ENCODE results near the gene LGR4. TPM values are rescaled to one million over a fixed set of nuclear protein-coding genes. Genes with fewer than 3 reads are reported as not detected.
"Not testable (repeated sequence)": the region's sequence is repeated elsewhere in the genome, so short reads cannot be mapped to it uniquely, and the experiment has no call there.

The LGR4 gene
- total and polyA plus RNA-seq, 2 donors (not counting 1 experiment from before 2014, with no cell fraction given): 0.92 to 3.3 TPM

DNA sequence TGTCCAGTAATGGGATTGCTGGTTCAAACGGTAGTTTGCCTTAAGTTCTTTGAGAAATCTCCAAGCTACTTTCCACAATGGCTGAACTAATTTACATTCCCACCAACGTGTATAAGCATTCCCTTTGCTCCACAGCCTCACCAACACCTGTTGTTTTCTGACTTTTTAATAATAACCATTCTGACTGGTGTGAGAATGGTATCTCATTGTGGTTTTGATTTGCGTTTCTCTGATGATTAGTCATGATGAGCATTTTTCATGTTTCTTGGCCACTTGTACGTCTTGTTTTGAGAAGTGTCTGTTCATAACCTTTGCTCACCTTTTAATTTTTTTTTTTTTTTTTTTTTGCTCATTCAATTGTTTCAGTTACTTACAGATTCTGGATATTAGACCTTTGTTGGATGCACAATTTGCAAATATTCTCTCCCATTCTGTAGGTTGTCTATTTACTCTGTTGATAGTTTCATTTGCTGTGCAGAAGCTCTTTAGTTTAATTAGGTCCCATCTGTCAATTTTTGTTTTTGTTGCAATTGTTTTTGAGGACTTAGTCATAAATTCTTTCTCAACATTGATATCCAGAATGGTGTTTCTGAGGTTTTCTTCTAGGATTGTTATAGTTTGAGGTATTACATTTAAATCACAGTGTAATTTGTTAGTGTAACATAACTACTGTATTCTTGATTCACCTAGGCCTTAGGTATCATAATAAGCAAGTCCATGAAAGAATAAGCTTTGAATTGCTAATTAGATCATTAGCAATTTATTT, 142.5 kb downstream of the LGR4 start:
- Histone ChIP-seq H3K27ac (ENCODE audit: low read length in 2 of 2) (no peak overlapping the region), H3K36me3 (replicated peaks in 1 of 2; ENCODE audit: control extremely low read depth in 1 of 2, control insufficient read depth in 1 of 2, extremely low read depth in 1 of 2, insufficient read depth in 2 of 2, low read length in 1 of 2) (no peaks in the 10 kb centered on the region), H2AFZ (ENCODE audit: insufficient read depth, low read depth, low read length, poor library complexity, severe bottlenecking) (no peak overlapping the region), H3K27me3 (replicated peaks in 1 of 4; ENCODE audit: control extremely low read depth in 1 of 4, control insufficient read depth in 3 of 4, insufficient read depth in 4 of 4, low read length in 3 of 4) (no peaks in the 10 kb centered on the region), H3K9ac (ENCODE audit: low read length) (no peak overlapping the region), H3K4me3 (ENCODE audit: control extremely low read depth in 1 of 5, extremely low read depth in 1 of 5, insufficient read depth in 1 of 5, low read depth in 2 of 5, low read length in 4 of 5) (no peak overlapping the region), H3K4me2 (replicated peaks; ENCODE audit: low read depth, low read length, poor library complexity, severe bottlenecking) (no peak overlapping the region), H3K79me2 (ENCODE audit: control insufficient read depth, insufficient read depth, low read length) (no peaks in the 10 kb centered on the region), H3K9me3 (ENCODE audit: control extremely low read depth in 1 of 3, control insufficient read depth in 2 of 3, insufficient read depth in 1 of 3, low read length in 2 of 3) (no peaks in the 10 kb centered on the region), H4K20me1 (ENCODE audit: control insufficient read depth, insufficient read depth, low read length, poor library complexity, severe bottlenecking) (no peaks in the 10 kb centered on the region), H3K4me1 (ENCODE audit: control insufficient read depth in 2 of 2, insufficient read depth in 2 of 2, low read length in 2 of 2) (no peaks in the 10 kb centered on the region)
- Mint-ChIP-seq H3K4me3 (no peak overlapping the region), H3K4me1 (no peaks in the 10 kb centered on the region), H3K27ac (no peak overlapping the region), H3K9me3 (ENCODE audit: insufficient read depth) (peaks cover 5% of the 10 kb centered on the region), H3K27me3 (no peaks in the 10 kb centered on the region)
- no peak for ATAC-seq (ENCODE audit: low read depth)
- ChIA-PET CTCF (no interaction called here), POLR2A (no interaction called here)
- no peak for TF ChIP-seq EZH2 (IDR thresholded peaks at IDR 0.05; ENCODE audit: borderline replicate concordance, insufficient read depth, low read depth, low read length, poor library complexity, severe bottlenecking)
- TF ChIP-seq, protein P1, sequence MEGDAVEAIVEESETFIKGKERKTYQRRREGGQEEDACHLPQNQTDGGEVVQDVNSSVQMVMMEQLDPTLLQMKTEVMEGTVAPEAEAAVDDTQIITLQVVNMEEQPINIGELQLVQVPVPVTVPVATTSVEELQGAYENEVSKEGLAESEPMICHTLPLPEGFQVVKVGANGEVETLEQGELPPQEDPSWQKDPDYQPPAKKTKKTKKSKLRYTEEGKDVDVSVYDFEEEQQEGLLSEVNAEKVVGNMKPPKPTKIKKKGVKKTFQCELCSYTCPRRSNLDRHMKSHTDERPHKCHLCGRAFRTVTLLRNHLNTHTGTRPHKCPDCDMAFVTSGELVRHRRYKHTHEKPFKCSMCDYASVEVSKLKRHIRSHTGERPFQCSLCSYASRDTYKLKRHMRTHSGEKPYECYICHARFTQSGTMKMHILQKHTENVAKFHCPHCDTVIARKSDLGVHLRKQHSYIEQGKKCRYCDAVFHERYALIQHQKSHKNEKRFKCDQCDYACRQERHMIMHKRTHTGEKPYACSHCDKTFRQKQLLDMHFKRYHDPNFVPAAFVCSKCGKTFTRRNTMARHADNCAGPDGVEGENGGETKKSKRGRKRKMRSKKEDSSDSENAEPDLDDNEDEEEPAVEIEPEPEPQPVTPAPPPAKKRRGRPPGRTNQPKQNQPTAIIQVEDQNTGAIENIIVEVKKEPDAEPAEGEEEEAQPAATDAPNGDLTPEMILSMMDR (IDR thresholded peaks at IDR 0.05): no peak
- intact Hi-C loops (cut with micrococcal nuclease): no loop called here
- no peak for DNase-seq
- WGBS (ENCODE audit: insufficient coverage): no CpG with 5 or more reads among the region's 4 CpGs

DNA sequence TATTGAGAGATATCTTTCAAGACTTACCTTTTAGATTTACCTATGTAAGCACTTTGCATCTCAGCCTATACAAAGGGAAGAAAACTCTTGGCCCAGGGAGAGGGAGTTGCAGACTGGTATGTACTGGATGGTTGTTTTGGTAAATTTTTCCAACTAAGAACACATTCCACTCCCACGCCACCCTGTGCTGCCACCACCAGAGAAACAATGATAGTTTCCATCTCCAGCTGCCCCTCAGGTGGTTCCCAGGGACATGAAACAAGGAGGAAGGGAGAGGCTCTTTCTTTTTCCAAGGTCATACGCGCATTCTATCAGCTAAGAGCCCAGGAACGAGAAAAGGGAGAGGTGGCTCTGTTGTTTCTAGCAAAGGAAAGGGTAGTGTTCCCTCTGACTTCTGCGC, 144.0 kb downstream of the LGR4 start:
- Histone ChIP-seq H4K20me1 (ENCODE audit: control insufficient read depth, insufficient read depth, low read length, poor library complexity, severe bottlenecking) (no peaks in the 10 kb centered on the region), H3K4me1 (ENCODE audit: control insufficient read depth in 2 of 2, insufficient read depth in 2 of 2, low read length in 2 of 2) (no peaks in the 10 kb centered on the region), H3K9ac (ENCODE audit: low read length) (no peak overlapping the region), H3K79me2 (ENCODE audit: control insufficient read depth, insufficient read depth, low read length) (no peaks in the 10 kb centered on the region), H3K27me3 (replicated peaks in 1 of 4; ENCODE audit: control extremely low read depth in 1 of 4, control insufficient read depth in 3 of 4, insufficient read depth in 4 of 4, low read length in 3 of 4) (no peaks in the 10 kb centered on the region), H2AFZ (ENCODE audit: insufficient read depth, low read depth, low read length, poor library complexity, severe bottlenecking) (no peak overlapping the region), H3K36me3 (replicated peaks in 1 of 2; ENCODE audit: control extremely low read depth in 1 of 2, control insufficient read depth in 1 of 2, extremely low read depth in 1 of 2, insufficient read depth in 2 of 2, low read length in 1 of 2) (no peaks in the 10 kb centered on the region), H3K9me3 (ENCODE audit: control extremely low read depth in 1 of 3, control insufficient read depth in 2 of 3, insufficient read depth in 1 of 3, low read length in 2 of 3) (no peaks in the 10 kb centered on the region), H3K4me3 (ENCODE audit: control extremely low read depth in 1 of 5, extremely low read depth in 1 of 5, insufficient read depth in 1 of 5, low read depth in 2 of 5, low read length in 4 of 5) (no peak overlapping the region), H3K27ac (ENCODE audit: low read length in 2 of 2) (no peak overlapping the region), H3K4me2 (replicated peaks; ENCODE audit: low read depth, low read length, poor library complexity, severe bottlenecking) (no peak overlapping the region)
- 100% methylated on average over 3 of the region's 5 CpGs for WGBS (ENCODE audit: insufficient coverage)
- peaks cover 5% of the 10 kb centered on the region for H3K9me3 Mint-ChIP-seq (ENCODE audit: insufficient read depth)
- no peak overlapping the region for H3K4me3 Mint-ChIP-seq
- ChIA-PET CTCF (no interaction called here), POLR2A (no interaction called here)
- TF ChIP-seq, protein P1 (IDR thresholded peaks at IDR 0.05): no peak
- no peak for TF ChIP-seq EZH2 (IDR thresholded peaks at IDR 0.05; ENCODE audit: borderline replicate concordance, insufficient read depth, low read depth, low read length, poor library complexity, severe bottlenecking)
- ATAC-seq (ENCODE audit: low read depth) (no peak), DNase-seq (no peak)
- H3K4me1 Mint-ChIP-seq: no peaks in the 10 kb centered on the region
- no peaks in the 10 kb centered on the region for H3K27me3 Mint-ChIP-seq
- intact Hi-C loops (cut with micrococcal nuclease): no loop called here
- no peak overlapping the region for H3K27ac Mint-ChIP-seq

DNA sequence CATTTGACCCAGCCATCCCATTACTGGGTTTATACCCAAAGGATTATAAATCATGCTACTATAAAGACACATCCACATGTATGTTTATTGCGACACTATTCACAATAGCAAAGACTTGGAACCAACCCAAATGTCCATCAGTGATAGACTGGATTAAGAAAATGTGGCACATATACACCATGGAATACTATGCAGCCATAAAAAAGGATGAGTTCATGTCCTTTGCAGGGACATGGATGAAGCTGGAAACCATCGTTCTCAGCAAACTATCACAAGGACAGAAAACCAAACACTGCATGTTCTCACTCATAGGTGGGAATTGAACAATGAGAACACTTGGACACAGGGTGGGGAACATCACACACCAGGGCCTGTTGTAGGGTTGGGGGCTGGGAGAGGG, 145.5 kb downstream of the LGR4 start:
- ATAC-seq (ENCODE audit: low read depth); H3K4me3 Mint-ChIP-seq; H2AFZ ChIP-seq (ENCODE audit: insufficient read depth, low read depth, low read length, poor library complexity, severe bottlenecking); H3K4me1 Mint-ChIP-seq; H3K27me3 Mint-ChIP-seq; H3K9me3 ChIP-seq (ENCODE audit: control extremely low read depth in 1 of 3, control insufficient read depth in 2 of 3, insufficient read depth in 1 of 3, low read length in 2 of 3); H3K4me1 ChIP-seq (ENCODE audit: control insufficient read depth in 2 of 2, insufficient read depth in 2 of 2, low read length in 2 of 2); H3K27ac Mint-ChIP-seq; H3K79me2 ChIP-seq (ENCODE audit: control insufficient read depth, insufficient read depth, low read length); H3K36me3 ChIP-seq (replicated peaks in 1 of 2; ENCODE audit: control extremely low read depth in 1 of 2, control insufficient read depth in 1 of 2, extremely low read depth in 1 of 2, insufficient read depth in 2 of 2, low read length in 1 of 2); H3K4me2 ChIP-seq (replicated peaks; ENCODE audit: low read depth, low read length, poor library complexity, severe bottlenecking); H3K27ac ChIP-seq (ENCODE audit: low read length in 2 of 2); H3K27me3 ChIP-seq (replicated peaks in 1 of 4; ENCODE audit: control extremely low read depth in 1 of 4, control insufficient read depth in 3 of 4, insufficient read depth in 4 of 4, low read length in 3 of 4); H3K9ac ChIP-seq (ENCODE audit: low read length); H3K4me3 ChIP-seq (ENCODE audit: control extremely low read depth in 1 of 5, extremely low read depth in 1 of 5, insufficient read depth in 1 of 5, low read depth in 2 of 5, low read length in 4 of 5); H3K9me3 Mint-ChIP-seq (ENCODE audit: insufficient read depth); intact Hi-C loops (cut with micrococcal nuclease); DNase-seq; CTCF ChIA-PET; H4K20me1 ChIP-seq (ENCODE audit: control insufficient read depth, insufficient read depth, low read length, poor library complexity, severe bottlenecking); POLR2A ChIA-PET: not testable (repeated sequence)
- no CpG with 5 or more reads among the region's 2 CpGs for WGBS (ENCODE audit: insufficient coverage)
